Subcutaneous abdominal adipose tissue (tissue), 5 donors: ENCODE data around the gene NCKAP5L.

Experiments used
- H3K27ac ChIP-seq: one replicate; pipeline ENCODE4 v1.7.0; 2013; ENCODE audit warnings: low read depth, mild to moderate bottlenecking, inconsistent platforms, low read length, moderate library complexity
- H3K27me3 ChIP-seq, 5 donors: one replicate each; pipeline ENCODE4 v1.7.0; 2013; ENCODE audit warnings: low read length in 5 of 5, inconsistent platforms in 1 of 5; ENCODE audit not compliant: control insufficient read depth in 5 of 5, insufficient read depth in 4 of 5
- H3K36me3 ChIP-seq, 5 donors: one replicate each; pipeline ENCODE4 v1.7.0; 2013; ENCODE audit warnings: low read length in 5 of 5; ENCODE audit not compliant: control insufficient read depth in 5 of 5, insufficient read depth in 5 of 5
- H3K4me1 ChIP-seq, 5 donors: one replicate each; pipeline ENCODE4 v1.7.0; 2013; ENCODE audit warnings: low read length in 5 of 5, mild to moderate bottlenecking in 3 of 5, moderate library complexity in 1 of 5; ENCODE audit not compliant: control insufficient read depth in 5 of 5, insufficient read depth in 5 of 5
- H3K4me3 ChIP-seq, 5 donors: one replicate each; pipeline ENCODE4 v1.7.0; 2013; ENCODE audit warnings: low read length in 5 of 5, low read depth in 1 of 5
- H3K9ac ChIP-seq, 5 donors: one replicate each; pipeline ENCODE4 v1.7.0; 2013; ENCODE audit warnings: low read length in 5 of 5, mild to moderate bottlenecking in 4 of 5, moderate library complexity in 3 of 5
- H3K9me3 ChIP-seq, 5 donors: one replicate each; pipeline ENCODE4 v1.7.0; 2013; ENCODE audit warnings: low read length in 5 of 5; ENCODE audit not compliant: control insufficient read depth in 5 of 5
- donor health status: healthy.
- donor health status: healthy.
- donor health status: healthy.
- donor health status: healthy.
- donor health status: healthy.

Gene NCKAP5L

DNA sequence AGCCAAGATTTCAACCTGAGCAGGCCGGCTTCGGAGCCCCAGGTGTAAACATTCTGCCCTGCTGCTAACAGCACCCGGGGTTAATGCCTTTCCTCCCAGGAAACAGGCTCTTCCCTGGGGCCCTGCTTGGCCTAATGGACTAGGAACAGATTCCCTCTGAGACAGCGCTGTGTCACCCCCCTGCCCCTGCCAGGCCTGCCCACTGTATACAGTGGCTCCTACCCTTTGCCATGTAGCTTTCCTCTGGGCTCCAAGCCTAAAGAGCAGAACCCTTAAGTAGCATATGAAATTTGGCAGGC lies 43.0 kb upstream of the NCKAP5L start:
- Histone ChIP-seq H3K9ac (no peak overlapping the region), H3K9me3 (no peaks in the 10 kb centered on the region), H3K27me3 (no peaks in the 10 kb centered on the region), H3K4me1 (peaks cover 9 to 65% (median 46%) of the 10 kb centered on the region in 5 donors), H3K36me3 (no peaks in the 10 kb centered on the region), H3K27ac (no peak overlapping the region), H3K4me3 (no peak overlapping the region)

DNA sequence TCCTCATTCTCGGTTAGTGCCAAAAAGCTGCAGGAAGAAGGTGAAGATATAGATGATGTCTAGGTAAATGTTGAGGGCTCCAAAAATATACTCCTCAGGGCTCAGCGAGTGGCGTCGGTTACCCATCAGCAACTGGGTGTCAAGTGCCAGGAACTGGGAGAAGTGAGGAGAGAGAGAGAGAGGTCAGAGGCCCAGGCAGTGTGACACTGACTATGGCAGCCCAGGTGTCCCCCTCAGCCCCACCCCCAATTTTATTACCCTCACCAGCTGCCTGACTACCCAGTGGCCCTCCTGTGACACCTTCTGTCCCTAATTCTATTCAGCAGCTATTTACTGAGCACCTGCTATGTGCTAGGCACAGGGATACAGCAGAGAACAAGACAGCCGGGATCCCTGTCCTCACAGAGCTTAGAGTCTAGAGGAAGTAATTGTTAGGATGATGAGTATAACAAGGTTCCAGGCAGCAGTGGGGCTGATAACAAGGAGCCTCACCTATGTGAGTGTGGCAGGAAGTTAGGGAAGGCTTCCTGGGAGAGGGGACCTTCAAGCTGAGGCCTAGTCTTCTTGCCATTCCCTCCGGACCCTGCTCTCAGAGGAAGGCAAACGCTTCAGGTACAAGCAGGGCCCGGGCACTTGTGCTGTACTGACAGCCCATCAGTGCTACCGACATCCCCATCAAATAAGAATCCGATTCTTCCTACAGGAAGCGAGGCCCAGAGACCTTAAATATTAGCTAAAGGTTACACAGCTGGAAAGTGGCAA lies 42.5 kb upstream of the NCKAP5L start:
- no peak overlapping the region for H3K4me3 ChIP-seq
- no peaks in the 10 kb centered on the region for H3K36me3 ChIP-seq
- no peak overlapping the region for H3K9ac ChIP-seq
- H3K27me3 ChIP-seq, result peaks cover 0 to 3% (median 0%) of the 10 kb centered on the region in 5 donors
- H3K27ac ChIP-seq, result no peak overlapping the region
- H3K9me3 ChIP-seq, result no peaks in the 10 kb centered on the region
- H3K4me1 ChIP-seq, result peaks cover 9 to 65% (median 46%) of the 10 kb centered on the region in 5 donors

DNA sequence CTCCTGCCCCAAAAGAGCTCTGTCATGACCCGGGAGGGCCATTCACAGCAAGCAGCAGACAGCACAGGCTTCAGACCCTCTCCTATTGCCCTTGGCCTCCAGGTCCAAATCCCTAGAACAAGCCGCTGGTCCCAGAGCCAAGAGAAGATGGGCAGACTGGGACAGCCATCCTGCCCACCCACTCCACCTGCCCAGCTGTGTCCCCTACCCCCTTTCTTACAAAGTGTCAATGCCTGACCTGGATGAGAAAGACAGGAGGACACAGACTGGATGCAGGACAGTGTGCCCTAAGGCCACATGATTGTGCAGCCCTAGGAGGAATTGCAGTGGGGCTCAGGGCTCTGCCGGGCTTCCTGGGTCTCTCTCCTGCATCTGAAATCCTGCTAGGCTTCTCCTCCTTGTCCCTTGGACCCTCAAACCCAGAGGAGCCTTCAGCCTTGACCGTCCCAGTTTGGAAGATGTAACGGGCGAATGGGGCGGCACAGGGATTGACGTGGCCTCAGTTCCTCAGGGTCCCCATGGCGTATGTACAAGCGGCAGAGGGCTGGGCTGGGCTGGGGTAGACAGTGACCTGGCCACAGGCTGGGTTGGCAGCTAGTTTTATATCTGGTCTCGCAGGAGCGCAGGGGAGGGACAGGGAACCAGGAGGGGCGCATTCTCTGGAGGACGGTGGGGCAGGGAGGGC lies 41.7 kb upstream of the NCKAP5L start:
- Histone ChIP-seq H3K9ac (no peak overlapping the region), H3K27ac (no peak overlapping the region), H3K4me1 (peaks cover 9 to 65% (median 46%) of the 10 kb centered on the region in 5 donors), H3K9me3 (no peaks in the 10 kb centered on the region), H3K27me3 (peaks cover 0 to 5% (median 0%) of the 10 kb centered on the region in 5 donors), H3K4me3 (no peak overlapping the region), H3K36me3 (no peaks in the 10 kb centered on the region)

DNA sequence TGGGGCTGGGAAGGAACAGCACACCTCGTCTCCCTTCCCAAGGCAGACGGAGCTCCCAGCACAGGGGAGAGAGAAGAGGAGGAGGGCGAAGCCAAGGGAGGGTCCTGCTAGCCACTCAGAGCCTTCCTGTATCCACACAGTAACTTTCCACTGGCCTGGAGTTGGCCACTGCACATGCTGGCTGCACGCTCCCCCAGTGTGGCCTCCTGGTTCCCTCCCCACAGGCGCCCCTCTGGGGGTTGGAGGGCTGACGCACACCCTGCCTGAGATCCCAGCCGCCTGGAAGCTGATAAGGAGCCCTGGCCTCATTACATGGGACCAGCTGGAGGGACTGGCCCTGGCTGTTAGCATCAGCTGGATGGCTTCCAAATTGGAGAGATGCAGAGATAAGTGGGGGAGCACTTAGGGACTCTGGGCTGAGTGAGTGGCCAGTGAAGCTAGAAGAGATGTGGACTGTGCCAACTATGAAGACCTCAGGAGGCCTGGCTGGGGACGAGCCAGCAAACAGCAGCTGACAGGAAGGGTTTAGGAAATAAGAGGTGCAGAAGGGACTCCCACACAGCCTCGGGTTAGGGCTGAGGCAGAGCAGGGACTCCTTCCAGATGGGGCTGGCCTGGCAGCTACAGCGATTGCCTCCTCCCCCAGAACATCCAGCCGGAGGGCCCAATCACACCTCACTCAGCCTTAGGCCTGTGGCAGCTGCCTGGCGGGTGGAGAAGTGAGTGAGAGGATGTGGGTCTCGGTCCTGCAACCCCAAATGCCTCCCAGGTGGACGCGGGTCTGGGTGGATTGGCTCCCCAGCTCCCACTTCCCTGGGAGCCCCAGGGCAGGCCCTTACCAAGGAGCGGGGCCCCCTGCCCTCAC lies 41.0 kb upstream of the NCKAP5L start:
- H3K9ac ChIP-seq, result peak overlapping the region in 1 of 5 donors; percentile 19
- peak overlapping the region in 1 of 5 donors; percentile 6 for H3K4me3 ChIP-seq
- H3K4me1 ChIP-seq, result peaks cover 9 to 62% (median 46%) of the 10 kb centered on the region in 5 donors
- H3K27me3 ChIP-seq, result peaks cover 0 to 8% (median 0%) of the 10 kb centered on the region in 5 donors
- H3K36me3 ChIP-seq, result no peaks in the 10 kb centered on the region
- H3K9me3 ChIP-seq, result no peaks in the 10 kb centered on the region
- no peak overlapping the region for H3K27ac ChIP-seq

DNA sequence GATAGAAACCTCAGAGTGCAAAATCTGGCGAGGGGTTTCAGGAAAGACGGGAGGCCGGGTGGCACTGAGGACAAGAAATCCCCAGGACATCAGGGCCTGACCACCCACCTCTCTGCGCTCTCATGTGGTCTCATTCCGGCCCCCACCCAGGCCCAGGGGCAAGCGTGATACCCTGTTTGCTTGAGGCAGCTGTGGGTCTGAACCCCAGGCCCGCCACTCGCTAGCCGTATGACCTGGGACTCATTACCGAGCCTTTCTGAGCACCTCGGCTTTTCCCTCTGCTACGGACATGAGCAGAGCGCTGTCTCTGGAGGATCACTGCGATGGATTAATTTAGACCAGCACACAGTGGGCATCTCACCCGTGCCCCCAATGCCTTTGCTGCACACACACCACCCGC lies 40.2 kb upstream of the NCKAP5L start:
- Histone ChIP-seq H3K4me1 (peaks cover 9 to 54% (median 44%) of the 10 kb centered on the region in 5 donors), H3K4me3 (no peak overlapping the region), H3K27ac (no peak overlapping the region), H3K9ac (no peak overlapping the region), H3K9me3 (no peaks in the 10 kb centered on the region), H3K36me3 (no peaks in the 10 kb centered on the region), H3K27me3 (peaks cover 0 to 8% (median 0%) of the 10 kb centered on the region in 5 donors)

DNA sequence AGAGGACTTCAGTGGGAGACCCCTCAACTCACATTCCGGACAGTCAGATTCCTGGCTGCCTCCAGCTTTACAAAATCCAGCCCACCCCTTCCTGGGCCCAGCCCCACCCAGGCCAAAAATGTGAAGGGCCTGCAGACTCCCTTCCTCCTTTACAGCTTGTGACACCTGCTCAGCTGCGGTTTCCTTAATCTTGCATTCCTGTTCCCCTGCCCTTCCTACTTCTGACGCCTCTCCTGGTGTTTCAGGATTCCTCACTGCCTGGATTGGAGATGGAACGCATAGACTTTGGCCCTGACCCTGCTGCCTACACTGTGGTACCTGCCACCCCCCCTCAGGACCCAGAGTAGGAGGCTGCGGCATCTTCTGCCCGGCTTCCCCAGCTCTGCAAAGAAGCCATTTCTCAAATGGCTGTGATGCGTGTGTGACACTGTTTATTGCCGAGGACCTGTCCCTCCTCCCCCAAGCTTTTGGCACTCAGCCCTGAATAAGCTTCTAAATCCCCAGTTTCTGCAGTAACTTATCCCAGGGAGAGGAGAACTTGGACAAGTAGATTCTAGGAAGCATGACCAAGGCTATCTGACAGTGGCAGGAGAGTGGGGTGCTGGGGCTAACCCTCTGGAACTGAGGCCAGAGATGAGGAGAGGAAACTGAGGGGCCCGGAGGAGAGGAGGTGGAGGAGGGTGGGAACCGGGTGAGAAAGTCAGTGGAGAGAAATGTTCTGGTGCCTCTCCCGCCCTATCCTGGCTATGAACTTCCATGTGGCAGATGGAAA lies 39.5 kb upstream of the NCKAP5L start:
- Histone ChIP-seq H3K4me3 (no peak overlapping the region), H3K36me3 (no peaks in the 10 kb centered on the region), H3K9me3 (no peaks in the 10 kb centered on the region), H3K27ac (no peak overlapping the region), H3K27me3 (peaks cover 0 to 8% (median 0%) of the 10 kb centered on the region in 5 donors), H3K9ac (peak overlapping the region in 1 of 5 donors; percentile 40), H3K4me1 (peaks cover 7 to 47% (median 37%) of the 10 kb centered on the region in 5 donors)

DNA sequence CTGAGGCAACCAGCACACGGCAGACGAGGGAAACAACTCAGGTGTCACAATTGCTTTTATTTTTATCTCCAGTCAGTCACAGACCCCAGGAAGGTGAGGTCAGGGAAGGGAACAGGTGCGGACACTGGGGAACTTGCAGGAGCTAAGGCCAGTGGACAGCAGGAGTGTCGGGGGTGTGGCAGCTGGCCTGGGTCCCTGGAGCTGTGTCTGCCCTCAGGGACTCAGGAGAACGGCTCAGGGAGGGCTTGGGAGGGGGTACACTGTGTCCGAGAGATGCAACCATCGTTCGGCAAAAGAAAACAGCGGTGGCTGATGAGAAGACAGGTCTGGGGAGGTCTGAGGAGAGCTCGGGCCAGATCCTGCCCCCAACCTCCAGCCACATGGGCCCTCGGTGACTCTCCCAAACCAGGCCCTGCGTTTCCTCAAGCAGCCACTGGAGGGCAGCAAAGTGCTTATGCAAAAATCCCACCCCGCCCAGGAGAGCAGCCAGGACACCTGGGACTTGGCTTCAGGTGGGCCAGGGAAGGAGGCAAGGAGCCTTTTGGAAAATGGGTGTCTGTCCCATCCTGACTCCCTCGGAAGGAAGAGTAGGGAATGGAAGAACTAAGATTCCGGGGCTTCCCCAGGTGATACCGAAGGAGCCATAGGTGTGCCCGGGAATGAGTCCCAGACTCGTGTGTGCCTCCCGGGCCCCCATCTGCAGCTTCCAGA lies 38.8 kb upstream of the NCKAP5L start:
- no peaks in the 10 kb centered on the region for H3K36me3 ChIP-seq
- H3K4me3 ChIP-seq, result no peak overlapping the region
- no peak overlapping the region for H3K9ac ChIP-seq
- H3K27ac ChIP-seq, result no peak overlapping the region
- H3K9me3 ChIP-seq, result no peaks in the 10 kb centered on the region
- H3K27me3 ChIP-seq, result peaks cover 0 to 8% (median 0%) of the 10 kb centered on the region in 5 donors
- H3K4me1 ChIP-seq, result peaks cover 7 to 40% (median 31%) of the 10 kb centered on the region in 5 donors

DNA sequence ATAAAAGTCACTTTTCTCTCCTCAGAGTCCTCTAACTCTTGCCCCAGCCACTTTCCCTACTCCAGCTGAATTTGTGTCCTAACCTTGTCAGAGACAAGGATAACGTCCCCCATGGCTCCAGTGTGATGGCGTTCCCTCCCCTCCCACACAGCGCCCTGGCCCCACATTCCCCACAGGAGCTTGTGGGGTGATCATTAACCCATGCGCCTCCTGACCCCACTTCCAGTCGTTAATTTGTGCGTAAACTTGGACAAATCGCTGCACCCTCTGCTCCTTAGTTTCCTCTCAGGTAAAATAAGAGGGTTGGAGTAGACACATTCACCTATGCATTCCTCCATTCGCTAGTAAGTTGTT lies 37.5 kb upstream of the NCKAP5L start:
- peaks cover 7 to 31% (median 30%) of the 10 kb centered on the region in 5 donors for H3K4me1 ChIP-seq
- H3K4me3 ChIP-seq, result no peak overlapping the region
- H3K9ac ChIP-seq, result no peak overlapping the region
- H3K9me3 ChIP-seq, result no peaks in the 10 kb centered on the region
- no peaks in the 10 kb centered on the region for H3K36me3 ChIP-seq
- no peak overlapping the region for H3K27ac ChIP-seq
- H3K27me3 ChIP-seq, result peaks cover 0 to 8% (median 0%) of the 10 kb centered on the region in 5 donors

DNA sequence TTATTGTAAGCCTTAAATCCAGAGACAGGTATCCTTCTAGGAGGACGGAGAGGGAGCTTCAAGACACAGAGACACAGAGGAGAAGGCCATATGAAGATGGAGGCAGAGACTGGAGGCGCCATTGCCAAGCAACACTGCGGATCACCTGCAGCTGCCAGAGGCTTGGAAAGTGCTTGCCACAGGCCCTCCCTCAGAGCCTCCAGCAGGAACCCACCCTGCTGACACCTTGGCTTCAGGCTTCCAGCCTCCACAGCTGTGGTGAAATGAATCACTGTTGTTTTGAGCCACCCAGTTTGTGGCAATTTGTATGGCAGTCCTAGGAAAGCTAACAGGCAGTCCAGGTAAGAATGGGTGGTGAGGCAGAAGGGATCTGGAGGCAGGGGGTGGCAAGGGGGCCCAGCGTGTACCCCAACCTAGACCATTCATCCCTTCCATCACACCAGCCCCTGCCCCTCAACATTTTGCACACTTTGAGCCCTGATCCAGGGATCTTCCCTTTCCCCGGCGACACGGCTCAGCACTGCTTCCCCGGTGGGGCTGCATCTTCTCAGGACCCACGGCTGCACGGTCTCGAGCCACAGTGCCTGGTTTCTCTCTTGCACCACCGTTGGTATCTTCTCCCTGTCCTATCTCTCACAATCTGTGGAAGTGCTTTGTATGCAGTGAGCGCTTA lies 37.0 kb upstream of the NCKAP5L start:
- Histone ChIP-seq H3K27ac (no peak overlapping the region), H3K9ac (no peak overlapping the region), H3K36me3 (no peaks in the 10 kb centered on the region), H3K4me1 (peaks cover 7 to 31% (median 30%) of the 10 kb centered on the region in 5 donors), H3K9me3 (no peaks in the 10 kb centered on the region), H3K27me3 (peaks cover 0 to 8% (median 0%) of the 10 kb centered on the region in 5 donors), H3K4me3 (no peak overlapping the region)
